ENCODE data around the gene PCDHAC2. TPM values are rescaled to one million over a fixed set of nuclear protein-coding genes. Genes with fewer than 3 reads are reported as not detected.

The PCDHAC2 gene
- total RNA-seq (1 to 10 TPM; 1.5 to 7.9 (median 3.9) TPM), polyA plus RNA-seq (under 1 TPM; 0.15 to 0.26 (median 0.17) TPM)
- long read RNA-seq, donor 1 = 0 reads
- long read RNA-seq, donor 2, full-length matches to known transcripts = 1 of 1 reads
- long read RNA-seq, donor 2, partial matches to known transcripts = 0 of 1 reads
- long read RNA-seq, donor 2, other reads (novel, unspliced or antisense) = 0 of 1 reads

- peaks cover 0 to 8% (median 0%) of the 10 kb centered on the region in 8 donors for H3K9me3 ChIP-seq
- peaks cover 0 to 18% (median 0%) of the 10 kb centered on the region in 6 donors for H3K4me1 ChIP-seq
- DNase-seq = peak; percentile 65
- TF ChIP-seq CTCF (IDR thresholded peaks at IDR 0.05 in 8 of 11, conservative IDR thresholded peaks at IDR 0.05 in 3 of 11) (no peak), POLR2A (IDR thresholded peaks at IDR 0.05) (no peak), POLR2AphosphoS5 (IDR thresholded peaks at IDR 0.05) (peak in 2 of 3 donors; percentile 63 to 84)
- H3K27ac ChIP-seq = peak within 1 kb of the TSS in 7 of 8 donors; percentile 2 to 79 (median 62)
- intact Hi-C loops (cut with DNase I; ENCODE audit: low total_unique reads) = no loop called here
- H3K27me3 ChIP-seq (replicated peaks in 1 of 7) = peaks cover 2 to 41% (median 21%) of the 10 kb centered on the region in 7 donors
- H3K36me3 ChIP-seq = no peaks in the 10 kb centered on the region
- peak within 1 kb of the TSS; percentile 33 to 69 (median 43) for H3K4me3 ChIP-seq
- 4 to 14% (median 5%) methylated on average over 39 to 80 of the region's 80 CpGs for WGBS, 5 donors
Measured at GRCh38 chr5:140966293-140967225, at the start of gene PCDHAC2. TSS of gene PCDHAC2 (plus strand) at chr5:140966476. CDS start at chr5:140966767, 291 bp downstream.

DNA sequence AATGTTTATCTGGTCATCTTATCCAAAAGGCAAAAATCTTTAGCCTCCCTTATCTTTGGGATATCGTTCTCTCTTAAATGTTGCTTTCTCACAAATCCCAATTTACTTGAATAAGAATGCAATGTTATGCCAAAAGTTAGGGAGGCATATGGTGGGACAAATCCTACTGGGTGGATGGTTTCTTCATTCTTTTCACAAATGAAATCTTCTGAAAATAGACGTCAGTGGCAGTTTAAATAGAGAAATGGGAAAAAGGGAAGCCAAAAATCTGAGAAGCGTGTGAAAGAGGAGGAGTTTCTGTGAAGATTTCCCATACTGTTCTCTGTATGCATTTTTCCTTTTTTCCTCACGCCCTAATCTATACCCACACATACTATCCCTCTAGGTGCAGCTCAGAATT, 42.7 kb upstream of the PCDHAC2 start:
- peaks cover 0 to 27% (median 0%) of the 10 kb centered on the region in 8 donors for H3K9me3 ChIP-seq
- 56 to 63% (median 61%) methylated on average over 4 of the region's 4 CpGs for WGBS, 5 donors
- no peak for DNase-seq
- peaks cover 4 to 19% (median 11%) of the 10 kb centered on the region in 6 donors for H3K4me1 ChIP-seq
- intact Hi-C loops (cut with DNase I; ENCODE audit: low total_unique reads) = no loop called here
- peaks cover 0 to 80% (median 26%) of the 10 kb centered on the region in 7 donors for H3K27me3 ChIP-seq (replicated peaks in 1 of 7)
- no peak overlapping the region for H3K27ac ChIP-seq
- TF ChIP-seq POLR2AphosphoS5 (IDR thresholded peaks at IDR 0.05) = no peak
- TF ChIP-seq CTCF (IDR thresholded peaks at IDR 0.05 in 8 of 11, conservative IDR thresholded peaks at IDR 0.05 in 3 of 11) = no peak
- no peak for TF ChIP-seq POLR2A (IDR thresholded peaks at IDR 0.05)
- H3K36me3 ChIP-seq = no peaks in the 10 kb centered on the region
- no peak overlapping the region for H3K4me3 ChIP-seq

GRCh38 chr5:140925806-140926442, 40.4 kb upstream of the PCDHAC2 start, which contains the start of gene PCDHAC1:
TSS of gene PCDHAC1 (plus strand) at chr5:140926299. CDS start at chr5:140926893, 594 bp downstream.
- H3K27ac ChIP-seq = peak within 1 kb of the TSS in 5 of 8 donors; percentile 2 to 57 (median 27)
- TF ChIP-seq POLR2AphosphoS5 (IDR thresholded peaks at IDR 0.05) = no peak
- TF ChIP-seq POLR2A (IDR thresholded peaks at IDR 0.05) = no peak
- TF ChIP-seq CTCF (IDR thresholded peaks at IDR 0.05 in 8 of 11, conservative IDR thresholded peaks at IDR 0.05 in 3 of 11) = no peak
- intact Hi-C loops (cut with DNase I; ENCODE audit: low total_unique reads) = loop anchor here (2.0 kb wide), 1 partner anchor 111 kb away; no protein-coding TSS in a partner anchor
- no peaks in the 10 kb centered on the region for H3K36me3 ChIP-seq
- peaks cover 0 to 85% (median 27%) of the 10 kb centered on the region in 7 donors for H3K27me3 ChIP-seq (replicated peaks in 1 of 7)
- WGBS, 5 donors = 4 to 15% (median 9%) methylated on average over 13 to 41 of the region's 41 CpGs
- H3K9me3 ChIP-seq = peaks cover 0 to 28% (median 0%) of the 10 kb centered on the region in 8 donors
- H3K4me1 ChIP-seq = peaks cover 4 to 19% (median 11%) of the 10 kb centered on the region in 6 donors
- DNase-seq = no peak
- peak within 1 kb of the TSS; percentile 25 to 70 (median 38) for H3K4me3 ChIP-seq

Measured in spleen (tissue), 13 donors.